HepG2 (cell line): ENCODE measurements around the gene TUSC7. TPM values are rescaled to one million over a fixed set of nuclear protein-coding genes. Genes with fewer than 3 reads are reported as not detected.

ENCODE experiments used
- ATAC-seq: fragments of 200-7000 bp; cut with Tn5 transposase; 3 replicates; pipeline ENCODE4 v1.9.1; 2020; ENCODE audit warnings: mild to moderate bottlenecking, moderate library complexity
- BruUV-seq: library from RNA; stranded (reverse); fragments of 400-500 nt; replicated peaks from 2 replicates; lab custom pipeline; 2021; lab: Mats Ljungman, UMichigan
- CTCF ChIA-PET: fragments of 300-600 bp; formaldehyde crosslinking; extraction: SDS; loops from one replicate; lab custom pipeline; 2021; ENCODE audit warnings: low total read pairs, inconsistent platforms, low intra/inter-chr PET ratio; lab: Yijun Ruan, JAX
- POLR2A ChIA-PET: fragments of 350-600 bp; sonication (Branson Sonifier 250); formaldehyde crosslinking; loops from one replicate; lab custom pipeline; 2020; ENCODE audit warnings: antibody characterized with exemption, inconsistent platforms; lab: Yijun Ruan, JAX
- DNase-seq: peaks from one replicate; pipeline ENCODE4 v3.0.0-alpha.2; 2015; ENCODE audit warnings: low spot score
- FAIRE-seq: peaks from 3 replicates; lab custom pipeline; 2011; peaks lifted over from hg19 to GRCh38; lab: Jason Lieb, UNC
- H2AFZ ChIP-seq: one replicate; pipeline ENCODE4 v1.6.1; 2011; ENCODE audit warnings: low read length, inconsistent platforms
- H3K27ac ChIP-seq: fragments of 300-600 bp; 3 replicates; pipeline ENCODE4 v1.8.0; 2011; ENCODE audit warnings: mixed run types, mild to moderate bottlenecking, mixed read lengths, low read length, inconsistent platforms; ENCODE audit not compliant: insufficient read depth; ENCODE audit errors: extremely low read length
- H3K27me3 ChIP-seq, 2 experiments: fragments of 200-600 bp in 1 of 2; 2 replicates in 1 of 2; 3 replicates in 1 of 2; pipeline versions ENCODE4 v1.6.0 to v1.8.0; 2011; ENCODE audit warnings: low read length in 2 of 2, mild to moderate bottlenecking in 2 of 2, moderate library complexity in 2 of 2, inconsistent platforms in 1 of 2; ENCODE audit not compliant: insufficient read depth in 2 of 2, control insufficient read depth in 1 of 2
- H3K36me3 ChIP-seq, 2 experiments: fragments of 200-600 bp in 1 of 2; replicated peaks in 1 of 2; 2 replicates in 1 of 2; 3 replicates in 1 of 2; pipeline versions ENCODE4 v1.5.1 to v1.8.0; 2011; ENCODE audit warnings: low read length in 2 of 2, inconsistent platforms in 1 of 2; ENCODE audit not compliant: insufficient read depth in 2 of 2, control insufficient read depth in 1 of 2
- H3K4me1 ChIP-seq: 2 replicates; pipeline ENCODE4 v1.5.1; 2012; ENCODE audit warnings: low read length, inconsistent platforms; ENCODE audit not compliant: insufficient read depth
- H3K4me2 ChIP-seq: 2 replicates; pipeline ENCODE4 v1.6.0; 2011; ENCODE audit warnings: low read depth, low read length, inconsistent platforms
- H3K4me3 ChIP-seq, 3 experiments: fragments of 200-600 bp in 1 of 3; sonication (generic), shearing (Covaris generic) in 1 of 3; replicated peaks in 1 of 3; 2 replicates each; pipeline ENCODE4 v1.5.1; 2011 to 2016; ENCODE audit warnings: low read length in 3 of 3, inconsistent platforms in 2 of 3, low read depth in 2 of 3, mild to moderate bottlenecking in 2 of 3, control low read depth in 1 of 3, mixed read lengths in 1 of 3; ENCODE audit not compliant: insufficient read depth in 1 of 3
- H3K79me2 ChIP-seq: one replicate; pipeline ENCODE4 v1.6.1; 2011; ENCODE audit warnings: low read length, inconsistent platforms; ENCODE audit not compliant: insufficient read depth
- H3K9ac ChIP-seq: 2 replicates; pipeline ENCODE4 v1.6.0; 2011; ENCODE audit warnings: mild to moderate bottlenecking, low read depth, low read length, inconsistent platforms; ENCODE audit not compliant: insufficient read depth
- H3K9me3 ChIP-seq: 2 replicates; pipeline ENCODE4 v1.5.1; 2012; ENCODE audit warnings: mild to moderate bottlenecking, low read length
- H4K20me1 ChIP-seq: 2 replicates; pipeline ENCODE4 v1.6.0; 2011; ENCODE audit warnings: inconsistent platforms, mild to moderate bottlenecking, low read length, moderate library complexity; ENCODE audit not compliant: insufficient read depth
- WGBS: methylation state at CpG from one replicate; pipeline ENCODE4 v1.1.6; 2017; ENCODE audit warnings: low lambda C conversion rate; 5-methylcytosine and 5-hydroxymethylcytosine counted together
- in situ Hi-C: cut with HindIII; loops from 2 replicates; pipeline ENCODE4 v1.10.0; 2017; ENCODE audit warnings: low pct_unique_long_range_greater_than_20kb; ENCODE audit not compliant: extremely low pct_ligation_motif_present
- intact Hi-C: fragments of 100-400 bp; cut with micrococcal nuclease; formaldehyde crosslinking; loops from one replicate; pipeline ENCODE4 v1.10.0; 2022; ENCODE audit not compliant: unreplicated experiment
- polyA plus RNA-seq, 8 experiments: library from polyadenylated mRNA; depleted of rRNA in 3 of 8; stranded (reverse) in 7 of 8; unstranded in 1 of 8; fragments of >200 nt; fragmentation: Illumina TruSeq in 4 of 8; extraction: Trizol in 4 of 8; gene quantifications; 2 replicates each; pipeline versions ENCODE4 v1.2.1 to v1.2.3, GENCODE V29; 2011 to 2016; ENCODE audit warnings: low read depth in 4 of 8, missing spikeins in 1 of 8, mixed read lengths in 1 of 8; ENCODE audit not compliant: insufficient read depth in 1 of 8
- total RNA-seq, 5 experiments: library from RNA; depleted of rRNA; stranded (reverse); fragments of >200 nt; fragmentation: Illumina TruSeq; extraction: Trizol; gene quantifications; 2 replicates each; pipeline ENCODE4 v1.2.3, GENCODE V29; 2016; ENCODE audit warnings: low read depth in 1 of 5
- TF ChIP-seq, protein P1 (sequence below), 2 experiments: IDR thresholded peaks; 2 replicates each; pipeline ENCODE4 v1.6.1; 2011 to 2012; ENCODE audit warnings: low read length in 2 of 2, borderline replicate concordance in 1 of 2, low read depth in 1 of 2, mild to moderate bottlenecking in 1 of 2, moderate library complexity in 1 of 2
- TF ChIP-seq, protein P2 (sequence below): sonication (generic); formaldehyde crosslinking; IDR thresholded peaks from 2 replicates; pipeline ENCODE4; 2020; ENCODE audit warnings: missing genetic modification reagents, mild to moderate bottlenecking, borderline replicate concordance

The TUSC7 gene
- total and polyA plus RNA-seq, 2 of the 13 experiments (the other 11 are each of a cell fraction or from before 2014, with no cell fraction given) = not detected

DNA sequence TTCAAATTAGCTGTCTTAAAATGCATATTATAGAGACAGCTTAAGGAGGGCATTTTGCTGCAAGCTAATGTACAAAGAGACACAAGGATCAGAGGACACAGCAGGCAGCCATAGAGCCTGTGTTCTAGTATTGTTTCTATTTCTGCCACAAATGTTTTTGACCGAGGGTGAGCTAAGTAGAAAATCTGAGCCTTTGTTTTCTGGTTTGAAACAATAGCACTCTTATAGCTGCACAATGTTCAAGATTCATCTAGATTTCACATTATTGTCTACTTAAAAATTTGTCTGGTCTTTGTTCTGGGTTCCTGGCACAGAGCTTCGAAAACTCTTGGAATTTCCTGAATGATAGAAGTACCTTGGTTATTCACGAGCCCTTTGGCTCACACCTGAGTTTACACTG is 40.0 kb upstream of the TUSC7 start (continued):
- TF ChIP-seq, protein P1, sequence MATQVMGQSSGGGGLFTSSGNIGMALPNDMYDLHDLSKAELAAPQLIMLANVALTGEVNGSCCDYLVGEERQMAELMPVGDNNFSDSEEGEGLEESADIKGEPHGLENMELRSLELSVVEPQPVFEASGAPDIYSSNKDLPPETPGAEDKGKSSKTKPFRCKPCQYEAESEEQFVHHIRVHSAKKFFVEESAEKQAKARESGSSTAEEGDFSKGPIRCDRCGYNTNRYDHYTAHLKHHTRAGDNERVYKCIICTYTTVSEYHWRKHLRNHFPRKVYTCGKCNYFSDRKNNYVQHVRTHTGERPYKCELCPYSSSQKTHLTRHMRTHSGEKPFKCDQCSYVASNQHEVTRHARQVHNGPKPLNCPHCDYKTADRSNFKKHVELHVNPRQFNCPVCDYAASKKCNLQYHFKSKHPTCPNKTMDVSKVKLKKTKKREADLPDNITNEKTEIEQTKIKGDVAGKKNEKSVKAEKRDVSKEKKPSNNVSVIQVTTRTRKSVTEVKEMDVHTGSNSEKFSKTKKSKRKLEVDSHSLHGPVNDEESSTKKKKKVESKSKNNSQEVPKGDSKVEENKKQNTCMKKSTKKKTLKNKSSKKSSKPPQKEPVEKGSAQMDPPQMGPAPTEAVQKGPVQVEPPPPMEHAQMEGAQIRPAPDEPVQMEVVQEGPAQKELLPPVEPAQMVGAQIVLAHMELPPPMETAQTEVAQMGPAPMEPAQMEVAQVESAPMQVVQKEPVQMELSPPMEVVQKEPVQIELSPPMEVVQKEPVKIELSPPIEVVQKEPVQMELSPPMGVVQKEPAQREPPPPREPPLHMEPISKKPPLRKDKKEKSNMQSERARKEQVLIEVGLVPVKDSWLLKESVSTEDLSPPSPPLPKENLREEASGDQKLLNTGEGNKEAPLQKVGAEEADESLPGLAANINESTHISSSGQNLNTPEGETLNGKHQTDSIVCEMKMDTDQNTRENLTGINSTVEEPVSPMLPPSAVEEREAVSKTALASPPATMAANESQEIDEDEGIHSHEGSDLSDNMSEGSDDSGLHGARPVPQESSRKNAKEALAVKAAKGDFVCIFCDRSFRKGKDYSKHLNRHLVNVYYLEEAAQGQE (IDR thresholded peaks at IDR 0.05; ENCODE audit: borderline replicate concordance in 1 of 2, low read depth in 1 of 2, low read length in 2 of 2) = no peak
- TF ChIP-seq, all 625 proteins: peak for 0

DNA sequence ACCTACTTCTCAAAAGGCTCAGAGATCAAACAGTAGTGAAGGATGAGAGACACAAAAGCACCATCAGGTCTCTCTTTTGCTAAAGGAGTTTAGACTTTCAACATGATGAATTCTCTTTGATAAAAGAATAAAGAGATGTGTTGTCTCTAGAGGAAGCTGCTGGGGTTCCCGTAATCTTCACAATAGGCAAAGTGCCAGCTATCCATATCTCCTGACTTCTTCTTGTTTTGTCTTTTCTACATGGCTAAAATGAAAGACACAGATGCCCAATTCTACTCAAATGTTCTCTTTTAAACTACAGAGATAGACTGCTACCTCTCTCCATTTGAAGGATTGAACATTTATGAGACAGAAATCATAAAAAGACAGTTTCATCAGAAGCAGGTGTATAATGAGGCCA is 38.4 kb upstream of the TUSC7 start:
- DNase-seq (no peak), ATAC-seq (no peak), FAIRE-seq (no peak)
- H2AFZ ChIP-seq = no peak overlapping the region
- no peak overlapping the region for H3K4me2 ChIP-seq
- 0% methylated on average over 1 of the region's 1 CpG for WGBS
- CTCF ChIA-PET = no interaction called here
- H3K9ac ChIP-seq = no peak overlapping the region
- no peak overlapping the region for H3K27ac ChIP-seq
- no peaks in the 10 kb centered on the region for H3K36me3 ChIP-seq
- TF ChIP-seq, protein P2, sequence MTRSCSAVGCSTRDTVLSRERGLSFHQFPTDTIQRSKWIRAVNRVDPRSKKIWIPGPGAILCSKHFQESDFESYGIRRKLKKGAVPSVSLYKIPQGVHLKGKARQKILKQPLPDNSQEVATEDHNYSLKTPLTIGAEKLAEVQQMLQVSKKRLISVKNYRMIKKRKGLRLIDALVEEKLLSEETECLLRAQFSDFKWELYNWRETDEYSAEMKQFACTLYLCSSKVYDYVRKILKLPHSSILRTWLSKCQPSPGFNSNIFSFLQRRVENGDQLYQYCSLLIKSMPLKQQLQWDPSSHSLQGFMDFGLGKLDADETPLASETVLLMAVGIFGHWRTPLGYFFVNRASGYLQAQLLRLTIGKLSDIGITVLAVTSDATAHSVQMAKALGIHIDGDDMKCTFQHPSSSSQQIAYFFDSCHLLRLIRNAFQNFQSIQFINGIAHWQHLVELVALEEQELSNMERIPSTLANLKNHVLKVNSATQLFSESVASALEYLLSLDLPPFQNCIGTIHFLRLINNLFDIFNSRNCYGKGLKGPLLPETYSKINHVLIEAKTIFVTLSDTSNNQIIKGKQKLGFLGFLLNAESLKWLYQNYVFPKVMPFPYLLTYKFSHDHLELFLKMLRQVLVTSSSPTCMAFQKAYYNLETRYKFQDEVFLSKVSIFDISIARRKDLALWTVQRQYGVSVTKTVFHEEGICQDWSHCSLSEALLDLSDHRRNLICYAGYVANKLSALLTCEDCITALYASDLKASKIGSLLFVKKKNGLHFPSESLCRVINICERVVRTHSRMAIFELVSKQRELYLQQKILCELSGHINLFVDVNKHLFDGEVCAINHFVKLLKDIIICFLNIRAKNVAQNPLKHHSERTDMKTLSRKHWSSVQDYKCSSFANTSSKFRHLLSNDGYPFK = no peak
- no peaks in the 10 kb centered on the region for H3K4me1 ChIP-seq
- H3K79me2 ChIP-seq = no peaks in the 10 kb centered on the region
- intact Hi-C loops (no loop called here), in situ Hi-C loops (no loop called here)
- H3K4me3 ChIP-seq = no peak overlapping the region
- no peaks in the 10 kb centered on the region for H3K27me3 ChIP-seq
- BruUV-seq = no TSS peak
- POLR2A ChIA-PET = no interaction called here
- H3K9me3 ChIP-seq = no peaks in the 10 kb centered on the region
- no peaks in the 10 kb centered on the region for H4K20me1 ChIP-seq
